A549 (cell line): ENCODE data around the gene SELENOM. TPM values are rescaled to one million over a fixed set of nuclear protein-coding genes. Genes with fewer than 3 reads are reported as not detected.

ENCODE experiments used
- ATAC-seq, 2 experiments: fragments of 200-7000 bp in 1 of 2; fragments of >200 bp in 1 of 2; cut with Nextera tagmentation in 1 of 2; cut with Tn5 transposase in 1 of 2; 3 replicates each; pipeline versions ENCODE4 v1.8.0 to v1.9.1; 2018 to 2020; ENCODE audit warnings: mild to moderate bottlenecking in 1 of 2, moderate library complexity in 1 of 2
- CTCF ChIA-PET: fragments of 300-600 bp; sonication (Branson Sonifier 250); formaldehyde crosslinking; extraction: SDS; loops from one replicate; lab custom pipeline; 2021; ENCODE audit warnings: antibody characterized with exemption, inconsistent platforms; lab: Yijun Ruan, JAX
- POLR2A ChIA-PET: fragments of 350-600 bp; formaldehyde crosslinking; extraction: SDS; loops from one replicate; lab custom pipeline; 2021; ENCODE audit warnings: antibody characterized with exemption, inconsistent platforms; lab: Yijun Ruan, JAX
- DNase-seq, 2 experiments: peaks; one replicate each; pipeline versions ENCODE4 v3.0.0 to v3.0.0-alpha.2; 2011 to 2016; ENCODE audit warnings: low read depth in 1 of 2, low spot score in 1 of 2
- FAIRE-seq: peaks from 2 replicates; lab custom pipeline; 2011; peaks lifted over from hg19 to GRCh38; lab: Jason Lieb, UNC
- H3K27ac ChIP-seq, 2 experiments: fragments of >200 bp; sonication (Bioruptor Twin); formaldehyde crosslinking; 3 replicates each; pipeline ENCODE4 v1.5.1; 2016 to 2017
- H3K4me1 ChIP-seq: fragments of >200 bp; sonication (Bioruptor Twin); formaldehyde crosslinking; 3 replicates; pipeline ENCODE4 v1.6.1; 2016
- H3K4me2 ChIP-seq: fragments of >200 bp; sonication (Bioruptor Twin); formaldehyde crosslinking; 3 replicates; pipeline ENCODE4 v1.6.1; 2016
- H3K4me3 ChIP-seq: fragments of >200 bp; sonication (Bioruptor Twin); formaldehyde crosslinking; 3 replicates; pipeline ENCODE4 v1.5.1; 2016
- H3K9me3 ChIP-seq: fragments of >200 bp; sonication (Bioruptor Twin); formaldehyde crosslinking; 3 replicates; pipeline ENCODE4 v1.6.1; 2016
- CBX8 ChIP-seq: fragments of 200-600 bp; sonication (generic); IDR thresholded peaks from 2 replicates; pipeline ENCODE4 v1.6.1; 2016
- CHD2 ChIP-seq: fragments of 150-350 bp; IDR thresholded peaks from 2 replicates; pipeline ENCODE4 v1.6.1; 2014; ENCODE audit warnings: low read length; ENCODE audit not compliant: partially characterized antibody
- E2F6 ChIP-seq: IDR thresholded peaks from 2 replicates; pipeline ENCODE4 v1.6.1; 2012; ENCODE audit warnings: low read depth, borderline replicate concordance
- EHMT2 ChIP-seq: fragments of 200-600 bp; sonication (generic); IDR thresholded peaks from 2 replicates; pipeline ENCODE4 v1.6.1; 2016; ENCODE audit warnings: antibody characterized with exemption, low read depth, mild to moderate bottlenecking, moderate library complexity
- ESRRA ChIP-seq: fragments of 150-350 bp; IDR thresholded peaks from 2 replicates; pipeline ENCODE4 v1.6.1; 2014; ENCODE audit warnings: mild to moderate bottlenecking, low read length, borderline replicate concordance
- FOSL2 ChIP-seq, 2 experiments: fragments of 450-650 bp in 1 of 2; fragments of >200 bp in 1 of 2; sonication (Bioruptor Twin) in 1 of 2; formaldehyde crosslinking; IDR thresholded peaks; 2 replicates each; pipeline versions ENCODE4 v1.5.0 to v1.6.1; 2016 to 2020; ENCODE audit warnings: mild to moderate bottlenecking in 1 of 2, moderate library complexity in 1 of 2
- HEYL ChIP-seq: fragments of 250-450 bp; sonication (Bioruptor Pico); IDR thresholded peaks from 2 replicates; pipeline ENCODE4 v1.8.0; 2021; ENCODE audit warnings: mild to moderate bottlenecking, moderate library complexity
- JUNB ChIP-seq: fragments of >200 bp; sonication (Bioruptor Twin); formaldehyde crosslinking; IDR thresholded peaks from 2 replicates; pipeline ENCODE4 v1.6.1; 2016
- MAFK ChIP-seq: fragments of 450-650 bp; IDR thresholded peaks from 2 replicates; pipeline ENCODE4 v1.6.1; 2014; ENCODE audit not compliant: partially characterized antibody
- MAZ ChIP-seq: fragments of 150-350 bp; IDR thresholded peaks from 2 replicates; pipeline ENCODE4 v1.6.1; 2014; ENCODE audit warnings: antibody characterized with exemption, low read depth, low read length, borderline replicate concordance
- NFE2L2 ChIP-seq: fragments of 150-350 bp; conservative IDR thresholded peaks from 2 replicates; pipeline ENCODE4 v1.6.1; 2014; ENCODE audit warnings: low read length
- POLR2A ChIP-seq: IDR thresholded peaks from 2 replicates; pipeline ENCODE4 v1.6.1; 2012; ENCODE audit warnings: mild to moderate bottlenecking, low read length
- RAD21 ChIP-seq, 2 experiments: fragments of >200 bp in 1 of 2; sonication (Bioruptor Twin) in 1 of 2; formaldehyde crosslinking in 1 of 2; IDR thresholded peaks in 1 of 2; conservative IDR thresholded peaks in 1 of 2; 2 replicates in 1 of 2; 3 replicates in 1 of 2; pipeline ENCODE4 v1.6.1; 2012 to 2018; ENCODE audit warnings: inconsistent platforms in 1 of 2
- RCOR1 ChIP-seq: fragments of 150-350 bp; IDR thresholded peaks from 2 replicates; pipeline ENCODE4 v1.6.1; 2014; ENCODE audit warnings: antibody characterized with exemption, low read length, low read depth
- REST ChIP-seq: fragments of 200-600 bp; sonication (generic); IDR thresholded peaks from 2 replicates; pipeline ENCODE4 v1.6.1; 2016; ENCODE audit warnings: antibody characterized with exemption, mild to moderate bottlenecking, moderate library complexity
- RNF2 ChIP-seq: fragments of 200-600 bp; sonication (generic); IDR thresholded peaks from 2 replicates; pipeline ENCODE4 v1.6.1; 2016; ENCODE audit warnings: low read depth, mild to moderate bottlenecking, antibody characterized with exemption, moderate library complexity, borderline replicate concordance
- ZC3H11A ChIP-seq: fragments of 450-650 bp; IDR thresholded peaks from 2 replicates; pipeline ENCODE4 v1.6.1; 2014; ENCODE audit warnings: antibody characterized with exemption, mild to moderate bottlenecking
- ZFP36 ChIP-seq: fragments of 450-650 bp; IDR thresholded peaks from 2 replicates; pipeline ENCODE4 v1.6.1; 2014; ENCODE audit warnings: borderline replicate concordance; ENCODE audit not compliant: partially characterized antibody
- WGBS: methylation state at CpG from one replicate; pipeline ENCODE4 v1.1.6; 2017; ENCODE audit errors: missing lambda C conversion rate; 5-methylcytosine and 5-hydroxymethylcytosine counted together
- polyA plus RNA-seq, 4 experiments: library from polyadenylated mRNA; depleted of rRNA in 3 of 4; stranded (reverse); fragments of >200 nt; fragmentation: RNase III in 1 of 4; extraction: RNeasy Plus Mini Kit Qiagen cat#74134 plus additional on column Dnase treatment in 1 of 4; gene quantifications; 2 replicates in 3 of 4; 3 replicates in 1 of 4; pipeline ENCODE4 v1.2.3, GENCODE V29; 2011 to 2017
- TF ChIP-seq, protein P1 (sequence below): fragments of 250-450 bp; sonication (Bioruptor Pico); IDR thresholded peaks from 2 replicates; pipeline ENCODE4 v1.5.0; 2020; ENCODE audit warnings: low read depth, mild to moderate bottlenecking, moderate library complexity
- TF ChIP-seq, protein P2 (sequence below): fragments of 450-650 bp; IDR thresholded peaks from 2 replicates; pipeline ENCODE4 v1.6.1; 2014; ENCODE audit warnings: antibody characterized with exemption
- TF ChIP-seq, protein P3 (sequence below): IDR thresholded peaks from 2 replicates; pipeline ENCODE4 v1.6.1; 2012

Gene SELENOM
- polyA plus RNA-seq, 2 of the 4 experiments (the other 2 are of a cell fraction): 15.3 to 46.5 TPM

DNA sequence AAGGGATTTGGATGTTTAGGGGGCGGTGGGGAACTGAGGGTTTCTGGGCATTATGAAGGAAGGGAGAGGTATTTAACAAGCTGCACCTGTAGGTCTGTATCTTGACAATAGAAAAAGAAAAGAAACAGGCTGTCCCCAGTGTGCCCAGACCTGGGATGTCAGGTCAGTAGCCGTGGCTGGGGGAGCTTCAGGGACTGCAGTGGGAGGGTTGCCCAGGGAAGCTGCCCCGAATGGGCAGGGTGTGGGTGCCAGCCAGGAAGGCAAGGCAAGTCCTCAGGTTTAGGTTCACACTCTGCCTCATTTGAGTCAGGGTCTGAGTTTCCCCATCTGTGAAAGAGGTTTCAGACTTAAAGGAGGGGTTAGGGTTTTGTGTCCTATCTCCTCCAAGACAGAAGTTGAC, 16.9 kb upstream of the SELENOM start (continued):
- no peak for TF ChIP-seq E2F6
- no peak for TF ChIP-seq JUNB

- no peak for FAIRE-seq
- 92% methylated on average over 4 of the region's 4 CpGs for WGBS
- TF ChIP-seq ZFP36: peak; percentile 21
- no peak for TF ChIP-seq FOSL2 (IDR thresholded peaks at IDR 0.05)
- no peak for TF ChIP-seq FOSL2 (CRISPR knock-in tag; IDR thresholded peaks at IDR 0.05)
- TF ChIP-seq, all 56 proteins: peak for 1
- H3K4me2 ChIP-seq: peak overlapping the region; percentile 92
- DNase-seq: no peak
- ChIA-PET CTCF (interaction anchor here (1.0 kb wide), 1 partner anchor 16 kb away, joined by 4 read pairs; the partner anchor contains the start of gene SELENOM), POLR2A (no interaction called here)
- peak in 1 of 2 experiments; percentile 26; a peak in 2 of 6 replicates for ATAC-seq
- peaks cover 11% of the 10 kb centered on the region for H3K4me1 ChIP-seq
- H3K4me3 ChIP-seq: peak overlapping the region; percentile 62
- H3K9me3 ChIP-seq: no peaks in the 10 kb centered on the region
- peak overlapping the region; percentile 81 to 94 for H3K27ac ChIP-seq
Measured at GRCh38 chr22:31123292-31123602, 15.9 kb upstream of the SELENOM start.

GRCh38 chr22:31122532-31123291, 15.3 kb upstream of the SELENOM start, which contains the start of gene INPP5J:
TSS of gene INPP5J (plus strand) at chr22:31122966. CDS start at chr22:31123015, 49 bp downstream.
- 27% methylated on average over 3 of the region's 10 CpGs for WGBS
- no peaks in the 10 kb centered on the region for H3K9me3 ChIP-seq
- FAIRE-seq (no peak), ATAC-seq (peak; percentile 82 to 88), DNase-seq (peak; percentile 24 to 78)
- ChIA-PET POLR2A (interaction anchor here (1.0 kb wide), 1 partner anchor 15 kb away, joined by 8 read pairs; the partner anchor contains the start of gene SELENOM), CTCF (interaction anchor here (0.9 to 1.0 kb wide), 2 partner anchors 15 kb away, joined by 4 to 7 read pairs; partner anchors contain the start of gene SELENOM)
- peak within 1 kb of the TSS; percentile 92 for H3K4me2 ChIP-seq
- H3K4me3 ChIP-seq: peak within 1 kb of the TSS; percentile 62
- H3K27ac ChIP-seq: peak within 1 kb of the TSS; percentile 81 to 94
- H3K4me1 ChIP-seq: peaks cover 11% of the 10 kb centered on the region
- TF ChIP-seq CHD2 (no peak), POLR2A (0 out of 2 replicates have a peak, but pooled peaks have one; percentile 15)

- no peak for DNase-seq
- CTCF ChIA-PET: interaction anchor here (0.9 kb wide), 1 partner anchor 15 kb away, joined by 7 read pairs; the partner anchor contains the start of gene SELENOM
- FAIRE-seq: no peak
- TF ChIP-seq, protein P1, sequence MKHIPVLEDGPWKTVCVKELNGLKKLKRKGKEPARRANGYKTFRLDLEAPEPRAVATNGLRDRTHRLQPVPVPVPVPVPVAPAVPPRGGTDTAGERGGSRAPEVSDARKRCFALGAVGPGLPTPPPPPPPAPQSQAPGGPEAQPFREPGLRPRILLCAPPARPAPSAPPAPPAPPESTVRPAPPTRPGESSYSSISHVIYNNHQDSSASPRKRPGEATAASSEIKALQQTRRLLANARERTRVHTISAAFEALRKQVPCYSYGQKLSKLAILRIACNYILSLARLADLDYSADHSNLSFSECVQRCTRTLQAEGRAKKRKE: no peak
- no peak for TF ChIP-seq MAZ
- TF ChIP-seq, protein P2, sequence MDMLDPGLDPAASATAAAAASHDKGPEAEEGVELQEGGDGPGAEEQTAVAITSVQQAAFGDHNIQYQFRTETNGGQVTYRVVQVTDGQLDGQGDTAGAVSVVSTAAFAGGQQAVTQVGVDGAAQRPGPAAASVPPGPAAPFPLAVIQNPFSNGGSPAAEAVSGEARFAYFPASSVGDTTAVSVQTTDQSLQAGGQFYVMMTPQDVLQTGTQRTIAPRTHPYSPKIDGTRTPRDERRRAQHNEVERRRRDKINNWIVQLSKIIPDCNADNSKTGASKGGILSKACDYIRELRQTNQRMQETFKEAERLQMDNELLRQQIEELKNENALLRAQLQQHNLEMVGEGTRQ: no peak
- TF ChIP-seq RAD21 (conservative IDR thresholded peaks at IDR 0.05 in 1 of 2, IDR thresholded peaks at IDR 0.05 in 1 of 2): no peak
- no peak for TF ChIP-seq RNF2
- TF ChIP-seq, protein P3, sequence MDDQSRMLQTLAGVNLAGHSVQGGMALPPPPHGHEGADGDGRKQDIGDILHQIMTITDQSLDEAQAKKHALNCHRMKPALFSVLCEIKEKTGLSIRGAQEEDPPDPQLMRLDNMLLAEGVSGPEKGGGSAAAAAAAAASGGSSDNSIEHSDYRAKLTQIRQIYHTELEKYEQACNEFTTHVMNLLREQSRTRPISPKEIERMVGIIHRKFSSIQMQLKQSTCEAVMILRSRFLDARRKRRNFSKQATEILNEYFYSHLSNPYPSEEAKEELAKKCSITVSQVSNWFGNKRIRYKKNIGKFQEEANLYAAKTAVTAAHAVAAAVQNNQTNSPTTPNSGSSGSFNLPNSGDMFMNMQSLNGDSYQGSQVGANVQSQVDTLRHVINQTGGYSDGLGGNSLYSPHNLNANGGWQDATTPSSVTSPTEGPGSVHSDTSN: no peak
- TF ChIP-seq MAFK: no peak
- no peak for TF ChIP-seq HEYL (CRISPR knock-in tag)
- TF ChIP-seq EHMT2: no peak
- no peak for TF ChIP-seq CBX8
- TF ChIP-seq JUNB: no peak
- TF ChIP-seq ZC3H11A: no peak
- TF ChIP-seq NFE2L2: no peak
- no peak for TF ChIP-seq RCOR1
- no peak for TF ChIP-seq REST
- TF ChIP-seq ESRRA: no peak
Measured at GRCh38 chr22:31122196-31122531, 14.8 kb upstream of the SELENOM start.

More at GRCh38 chr22:31122196-31122531, 14.8 kb upstream of the SELENOM start:
- Histone ChIP-seq H3K4me2 (peak overlapping the region; percentile 92), H3K4me3 (no peak overlapping the region), H3K27ac (peak overlapping the region; percentile 81 to 94; a peak in 5 of 6 replicates), H3K4me1 (peaks cover 11% of the 10 kb centered on the region), H3K9me3 (no peaks in the 10 kb centered on the region)
- POLR2A ChIA-PET: interaction anchor here (1.0 kb wide), 1 partner anchor 14 kb away, joined by 8 read pairs; the partner anchor contains the start of gene SELENOM
- ATAC-seq: no peak
- 75% methylated on average over 2 of the region's 2 CpGs for WGBS
